GM21529 (cell line): ENCODE data around the gene DSTYK.
A peak's percentile ranks its signal among the peaks of the same experiment; 100 is the strongest.
"Not testable (repeated sequence)": the region's sequence is repeated elsewhere in the genome, so short reads cannot be mapped to it uniquely, and the experiment has no call there.

Experiments used
- ATAC-seq: cut with Tn5 transposase; IDR thresholded peaks from one replicate; pipeline ENCODE4 v1.9.1; 2021; ENCODE audit not compliant: unreplicated experiment

The DSTYK gene

DNA sequence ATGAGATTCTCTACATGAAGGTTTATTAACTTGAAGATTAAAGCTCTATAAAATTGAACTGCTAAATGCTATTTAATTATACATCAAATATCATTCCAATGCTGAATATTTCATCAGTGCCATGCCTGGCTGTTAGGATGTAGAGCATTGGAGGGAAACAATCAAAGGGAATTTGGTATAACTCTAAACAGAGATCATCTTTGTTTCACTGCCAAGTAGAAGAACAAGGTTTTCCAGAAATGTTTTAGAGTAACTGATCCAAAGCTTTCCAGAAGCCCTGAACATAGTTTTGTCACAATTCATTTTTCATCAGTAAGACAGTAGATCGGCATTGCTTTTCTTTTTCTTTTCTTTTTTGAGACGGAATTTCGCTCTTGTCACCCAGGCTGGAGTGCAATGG, 5.9 kb upstream of the DSTYK start:
- no peak for ATAC-seq

DNA sequence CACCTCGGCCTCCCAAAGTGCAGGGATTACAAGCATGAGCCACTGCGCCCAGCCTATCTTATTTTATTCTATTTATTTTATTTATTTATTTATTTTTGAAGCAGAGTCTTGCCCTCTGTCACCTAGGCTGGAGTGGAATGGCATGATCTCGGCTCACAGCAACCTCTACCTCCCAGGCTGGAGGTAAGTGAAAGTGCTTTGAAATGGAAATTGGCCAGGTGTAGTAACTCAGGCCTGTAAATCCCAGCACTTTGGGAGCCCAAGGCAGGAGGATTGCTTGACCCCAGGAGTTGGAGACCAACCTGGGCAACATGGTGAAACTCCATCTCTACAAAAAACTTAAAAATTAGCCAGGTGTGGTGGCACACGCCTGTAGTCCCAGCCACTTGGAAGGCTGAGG, 5.1 kb upstream of the DSTYK start:
- ATAC-seq = no peak

DNA sequence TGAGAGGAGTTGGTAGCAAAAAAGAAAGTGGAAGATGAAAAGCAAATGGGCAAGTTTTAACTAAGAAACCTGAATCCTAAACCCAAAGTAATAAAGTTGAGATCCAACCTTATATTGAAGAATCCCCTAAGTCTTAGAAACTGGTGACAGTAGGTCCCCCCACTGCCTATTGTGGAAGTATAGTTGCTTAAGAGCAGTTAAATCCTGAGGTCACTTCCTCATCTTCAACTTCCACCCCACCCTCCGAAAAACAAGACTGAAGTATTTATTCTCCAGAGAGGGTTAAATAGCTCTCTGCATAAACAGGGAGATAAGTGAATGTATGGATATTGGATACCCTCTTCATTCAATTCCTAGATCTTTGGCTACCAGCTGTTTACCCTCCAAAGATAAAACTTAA, 3.3 kb upstream of the DSTYK start:
- ATAC-seq = no peak

DNA sequence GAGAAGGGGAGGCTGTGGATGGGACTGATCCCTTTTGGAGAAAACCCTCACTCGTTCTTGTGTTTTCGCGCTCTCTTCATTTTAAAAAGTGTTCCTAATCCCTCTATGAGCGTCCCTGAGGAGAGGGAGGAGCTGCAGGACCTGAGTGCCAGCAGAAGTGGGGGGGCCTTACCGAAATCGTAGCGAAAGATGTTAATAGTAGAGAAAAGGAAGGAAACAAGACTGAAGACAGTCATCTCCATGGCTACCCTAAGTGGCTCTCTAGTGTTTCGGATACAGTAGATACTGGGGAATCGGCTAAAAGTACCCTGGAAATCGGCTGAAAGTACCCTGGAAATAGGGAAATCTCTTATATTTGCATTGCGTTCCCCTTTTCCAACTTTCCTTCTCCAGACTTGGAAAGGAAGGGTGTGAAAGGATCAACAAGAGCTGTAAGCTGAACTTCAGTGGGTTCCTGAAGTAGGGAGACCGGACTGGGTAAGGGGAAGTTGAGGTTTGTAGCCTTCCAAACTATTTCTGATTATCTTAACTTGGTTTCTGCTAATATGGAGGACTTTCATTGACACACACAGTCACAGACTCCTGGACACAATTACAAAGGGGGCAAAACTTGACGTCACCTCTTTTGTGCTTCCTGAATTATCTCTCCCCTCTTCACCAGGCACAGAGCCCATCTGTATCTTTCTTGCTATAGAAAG, 486 bp upstream of the DSTYK start:
- ATAC-seq = peak; percentile 28

DNA sequence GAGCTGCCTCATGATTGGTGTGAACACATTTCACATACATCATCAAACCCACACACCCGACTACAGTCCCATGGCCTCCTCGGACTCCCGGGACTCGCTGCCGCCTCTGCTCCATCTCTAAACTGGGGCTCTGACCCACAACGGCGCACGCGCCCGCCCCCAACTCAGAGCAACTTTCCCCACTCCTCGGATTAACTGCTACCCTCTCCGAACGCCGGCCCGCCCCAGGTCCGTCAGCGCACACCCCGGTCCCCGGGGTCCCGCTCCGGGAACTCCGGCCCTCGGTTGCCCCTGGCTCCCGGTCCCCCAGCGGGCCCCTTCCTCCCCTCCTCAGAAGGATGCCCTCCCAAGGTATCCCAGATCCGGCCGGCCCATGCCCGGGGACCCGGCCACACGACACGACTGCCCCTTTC, 740 bp downstream of the DSTYK start:
- ATAC-seq = peak; percentile 24

DNA sequence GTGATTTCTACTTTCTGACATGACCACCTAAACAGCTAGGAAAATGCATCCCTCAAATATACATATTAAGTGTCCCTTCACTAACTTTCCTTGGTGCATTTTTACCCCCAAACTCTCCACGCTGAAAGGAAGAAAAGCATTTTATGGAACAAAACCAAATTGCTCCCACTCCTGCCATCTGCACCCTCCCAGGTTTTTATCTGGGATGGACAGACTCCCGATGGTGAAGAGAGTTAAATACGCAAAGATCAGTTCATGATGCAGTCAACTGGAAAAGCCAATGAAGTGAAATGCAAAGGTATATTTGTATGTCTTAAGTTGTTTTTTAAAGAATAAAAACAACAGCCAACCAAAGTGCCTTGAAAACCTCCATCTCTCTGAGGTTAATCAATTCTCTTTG, 2.7 kb downstream of the DSTYK start:
- no peak for ATAC-seq

DNA sequence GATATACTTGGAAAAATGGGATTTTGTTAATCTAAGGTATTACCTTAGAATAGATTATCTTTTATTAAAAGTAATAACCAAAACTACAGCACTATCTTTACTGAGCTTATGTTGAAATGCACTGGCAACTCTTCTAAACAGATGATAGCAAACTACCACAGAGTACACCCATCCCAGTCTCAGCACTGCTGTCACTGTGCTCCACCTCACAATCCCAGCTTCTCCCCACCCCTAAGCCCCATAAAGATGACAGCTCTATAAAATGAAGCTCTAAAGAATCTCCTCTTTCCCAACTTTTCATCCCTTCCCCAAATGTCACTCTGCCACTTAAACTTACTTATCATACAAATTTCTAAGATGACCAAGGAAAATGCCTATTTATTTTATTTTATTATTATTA, 6.4 kb downstream of the DSTYK start:
- no peak for ATAC-seq

DNA sequence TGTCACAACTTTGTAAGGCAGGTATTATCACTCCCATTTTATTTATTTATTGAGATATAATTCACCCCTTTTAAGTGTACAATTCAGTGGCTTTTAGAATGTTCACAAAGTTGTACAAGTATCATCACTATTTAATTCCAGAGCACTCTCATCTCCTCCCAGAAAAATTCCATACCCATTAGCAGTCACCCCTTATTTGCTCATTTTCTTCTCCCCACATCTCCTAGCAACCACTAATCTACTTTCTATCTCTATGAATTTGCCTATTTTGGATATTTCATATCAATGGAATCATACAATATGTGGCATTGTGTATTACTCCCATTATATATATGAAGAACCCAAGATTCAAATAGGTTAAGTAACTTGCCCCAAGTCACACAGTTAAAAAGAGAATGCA, 7.0 kb downstream of the DSTYK start:
- no peak for ATAC-seq

DNA sequence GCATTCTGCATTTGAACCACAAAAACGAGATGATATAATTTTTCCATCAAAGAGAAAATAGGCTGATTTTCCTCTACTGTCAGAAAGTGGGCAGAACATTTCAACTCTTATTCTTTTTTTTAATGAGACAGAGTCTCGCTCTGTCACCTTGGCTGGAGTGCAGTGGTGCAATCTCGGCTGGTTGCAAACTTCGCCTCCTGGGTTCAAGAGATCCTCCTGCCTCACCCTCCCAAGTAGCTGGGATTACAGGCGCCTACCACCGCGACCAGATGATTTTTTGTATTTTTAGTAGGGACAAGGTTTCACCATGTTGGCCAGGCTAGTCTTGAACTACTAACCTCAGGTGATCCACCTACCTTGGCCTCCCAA, 11.6 kb downstream of the DSTYK start:
- no peak for ATAC-seq

DNA sequence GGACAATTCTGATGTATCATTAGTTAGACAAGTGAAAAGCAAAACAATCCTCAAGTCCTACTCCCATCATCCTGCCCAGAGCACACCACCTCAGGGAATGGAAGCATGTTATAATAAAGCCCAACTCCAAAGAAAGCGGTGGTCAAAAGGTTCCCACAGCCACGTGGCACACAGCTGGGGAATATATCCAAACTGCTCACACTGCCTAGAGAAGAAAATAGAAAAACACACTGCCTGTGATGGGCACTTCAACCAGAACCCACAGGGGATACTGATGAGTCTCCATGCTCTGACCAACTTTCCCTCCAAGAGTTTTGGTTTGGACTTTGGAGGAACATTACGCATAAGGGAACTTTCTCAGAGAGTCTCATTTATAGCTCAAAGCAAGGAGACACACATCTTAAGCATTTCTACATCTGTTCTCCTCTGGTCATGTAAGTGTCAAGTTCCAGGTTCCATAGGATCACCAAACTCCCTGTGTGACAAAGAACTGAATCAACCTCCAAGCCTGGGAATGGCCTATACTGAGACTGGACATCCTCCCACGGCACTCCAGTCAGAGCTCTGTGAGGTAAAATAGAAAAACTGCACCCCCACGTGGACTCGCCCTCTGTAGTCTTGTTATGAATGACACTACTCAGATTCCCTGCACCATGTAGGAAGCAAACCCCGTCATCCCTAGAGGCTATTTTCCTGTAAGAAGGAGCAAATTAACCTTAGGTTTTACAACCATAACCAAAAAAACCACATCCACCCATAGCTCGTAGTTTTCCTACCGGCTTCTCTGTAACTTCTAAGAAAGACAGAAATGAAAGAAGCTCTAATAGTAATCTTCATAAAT, 12.2 kb downstream of the DSTYK start:
- no peak for ATAC-seq

DNA sequence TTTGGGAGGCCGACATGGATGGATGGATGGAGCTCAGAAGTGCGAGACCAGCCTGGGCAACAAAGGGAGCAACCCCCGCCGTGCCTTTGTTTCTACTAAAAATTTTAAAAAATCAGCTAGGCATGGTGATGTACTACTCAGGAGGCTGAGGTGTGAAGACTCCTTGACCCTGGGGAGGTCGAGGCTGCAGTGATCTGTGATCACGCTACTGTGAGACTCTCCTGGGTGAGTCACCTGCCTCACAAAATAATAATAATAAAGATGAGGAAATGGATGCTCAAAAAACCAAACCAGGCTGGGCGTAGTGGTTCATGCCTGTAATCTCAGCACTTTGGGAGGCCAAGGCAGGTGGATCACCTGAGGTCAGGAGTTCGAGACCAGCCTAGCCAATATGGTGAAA, 19.2 kb downstream of the DSTYK start:
- ATAC-seq = no peak

DNA sequence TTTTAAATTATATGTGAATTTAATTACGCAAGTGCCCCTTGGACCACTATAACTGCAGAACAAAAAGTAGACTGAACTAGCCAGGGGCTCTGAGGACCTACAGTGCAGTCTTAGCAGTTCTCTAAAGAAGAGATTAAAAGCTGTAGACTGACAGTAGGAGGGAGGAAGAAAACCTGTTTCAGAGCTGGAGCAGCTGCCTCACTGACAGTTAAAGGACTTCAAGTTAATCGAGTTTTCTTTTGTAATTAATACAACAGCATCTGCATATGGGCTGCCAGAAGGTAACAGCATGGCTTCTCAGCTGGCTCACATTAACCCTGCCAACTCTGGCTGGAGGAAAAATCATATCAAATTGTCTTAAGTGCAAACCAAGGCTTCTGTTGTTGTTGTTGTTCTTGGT, 19.9 kb downstream of the DSTYK start:
- ATAC-seq = no peak

DNA sequence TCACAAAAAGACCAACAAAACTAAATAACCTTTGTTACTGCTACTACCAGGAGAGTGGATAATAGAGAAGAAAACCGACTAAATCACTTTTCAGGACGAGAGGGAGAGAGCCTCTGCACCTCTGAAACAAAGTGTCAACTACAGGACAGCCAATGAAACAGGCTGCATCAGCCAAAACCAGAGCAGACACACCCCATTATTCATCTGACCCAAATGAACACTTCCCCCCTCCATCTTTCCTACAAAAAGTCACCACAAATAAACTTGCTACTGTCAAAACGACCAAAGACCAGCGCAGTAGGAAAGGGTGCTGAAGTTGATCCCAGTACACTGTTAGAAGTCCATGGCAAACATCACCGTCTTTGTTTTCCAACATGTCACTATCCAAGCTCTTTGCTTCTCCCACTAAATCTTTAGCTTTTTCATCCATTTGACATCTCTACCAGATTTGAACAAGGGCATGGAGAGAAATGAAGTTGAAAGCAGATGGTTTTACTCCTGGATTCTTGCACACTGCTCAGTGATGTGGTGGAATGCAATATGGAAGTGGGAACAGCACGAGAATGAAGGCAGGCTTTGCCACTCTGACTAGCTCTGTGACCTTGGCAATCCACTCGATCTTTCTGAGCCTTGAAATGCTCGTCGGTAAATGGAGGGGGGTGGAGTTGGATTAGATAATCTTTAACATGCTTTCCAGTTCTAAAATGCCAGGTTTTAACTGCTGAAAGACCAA, 20.5 kb downstream of the DSTYK start:
- ATAC-seq = no peak

DNA sequence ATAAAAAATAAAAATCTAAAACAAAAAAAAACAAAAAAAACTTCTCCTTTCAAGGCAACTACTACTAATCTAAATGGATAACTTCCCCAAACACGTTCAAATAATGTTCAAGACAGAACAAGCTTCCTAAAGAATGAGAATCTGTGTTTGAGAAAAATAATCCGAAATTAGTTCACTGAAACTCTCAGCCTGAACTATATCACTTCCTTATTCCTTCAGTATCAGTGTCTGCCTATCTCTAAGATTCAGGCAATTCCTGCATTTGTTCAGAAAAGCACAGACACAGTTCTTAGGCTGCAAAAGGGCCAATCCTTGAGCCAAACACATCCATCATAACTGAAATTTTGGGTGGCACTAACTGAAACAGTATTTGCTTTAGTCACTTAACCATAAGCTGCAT, 22.4 kb downstream of the DSTYK start:
- no peak for ATAC-seq

DNA sequence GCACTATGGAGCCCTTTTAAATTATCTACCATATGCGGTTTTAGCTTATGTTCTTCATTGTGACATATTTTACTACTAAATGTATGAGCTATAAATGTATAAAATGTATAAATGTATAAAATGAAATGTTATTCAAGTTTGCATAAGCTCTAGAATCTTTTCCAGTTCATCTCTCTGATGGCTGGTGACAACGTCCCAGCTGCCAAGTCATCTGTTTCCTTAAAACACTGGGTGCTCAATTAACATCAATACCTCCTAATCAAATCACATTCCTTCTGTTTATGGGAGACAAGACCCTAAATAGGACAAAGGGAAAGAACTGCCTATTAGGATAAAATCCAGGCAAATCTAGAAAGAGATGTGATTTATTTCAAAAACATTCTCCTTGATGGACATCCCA, 22.9 kb downstream of the DSTYK start:
- ATAC-seq = no peak

DNA sequence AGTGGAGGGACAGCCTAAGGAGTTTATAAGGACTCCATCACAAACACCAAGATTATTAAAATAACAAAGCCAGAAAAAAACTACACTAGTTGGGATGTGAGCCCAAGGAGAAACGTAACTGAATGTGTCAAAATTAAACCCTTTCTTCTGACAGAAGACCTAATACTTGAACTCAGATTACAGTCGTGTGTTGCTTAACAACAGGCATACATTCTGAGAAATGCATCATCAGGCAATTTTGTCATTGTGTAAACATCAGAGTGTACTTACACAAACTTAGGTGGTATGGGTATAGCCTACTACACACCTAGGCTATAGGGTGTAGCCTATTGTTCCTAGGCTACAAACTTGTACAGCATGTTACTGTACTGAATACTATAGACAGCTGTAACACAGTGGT, 23.4 kb downstream of the DSTYK start:
- ATAC-seq = no peak

DNA sequence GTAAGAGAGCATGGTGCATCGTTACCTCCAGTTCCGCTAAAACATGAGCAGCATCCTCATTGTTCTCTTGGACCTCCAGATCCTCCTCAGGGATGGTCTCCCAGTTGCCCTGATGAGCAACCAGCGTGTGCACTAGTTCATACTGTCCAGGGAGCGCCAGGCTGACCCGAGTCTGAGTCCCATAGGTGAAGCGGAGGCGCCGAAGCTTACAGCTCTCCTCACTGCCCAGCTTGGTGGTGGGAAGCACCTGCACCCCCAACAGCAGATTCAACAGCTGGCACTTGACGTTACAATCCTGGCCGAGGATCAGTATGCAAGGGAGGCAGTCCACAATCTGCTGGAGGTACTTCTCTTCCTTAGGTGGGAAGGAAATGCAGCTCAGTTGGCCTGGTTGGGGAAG, 24.1 kb downstream of the DSTYK start:
- ATAC-seq = no peak

DNA sequence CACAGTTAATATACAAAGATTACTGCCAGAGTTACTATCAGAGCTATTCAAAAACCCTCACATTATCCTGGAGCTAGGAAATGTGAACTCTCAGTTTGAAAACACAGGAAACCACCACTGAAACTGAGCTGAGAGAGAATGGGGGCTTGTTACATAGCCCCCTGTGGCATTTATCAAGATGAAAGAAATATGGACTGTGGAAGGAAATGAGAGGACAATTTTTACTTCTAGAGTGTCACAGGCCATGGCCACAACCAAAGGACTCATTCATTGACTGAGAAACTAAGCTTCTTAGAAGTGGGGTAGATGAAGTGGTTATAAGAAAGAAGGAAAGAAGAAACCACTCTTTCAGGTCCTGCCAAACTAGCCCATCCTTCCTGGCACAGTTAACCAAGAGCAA, 25.3 kb downstream of the DSTYK start:
- no peak for ATAC-seq

DNA sequence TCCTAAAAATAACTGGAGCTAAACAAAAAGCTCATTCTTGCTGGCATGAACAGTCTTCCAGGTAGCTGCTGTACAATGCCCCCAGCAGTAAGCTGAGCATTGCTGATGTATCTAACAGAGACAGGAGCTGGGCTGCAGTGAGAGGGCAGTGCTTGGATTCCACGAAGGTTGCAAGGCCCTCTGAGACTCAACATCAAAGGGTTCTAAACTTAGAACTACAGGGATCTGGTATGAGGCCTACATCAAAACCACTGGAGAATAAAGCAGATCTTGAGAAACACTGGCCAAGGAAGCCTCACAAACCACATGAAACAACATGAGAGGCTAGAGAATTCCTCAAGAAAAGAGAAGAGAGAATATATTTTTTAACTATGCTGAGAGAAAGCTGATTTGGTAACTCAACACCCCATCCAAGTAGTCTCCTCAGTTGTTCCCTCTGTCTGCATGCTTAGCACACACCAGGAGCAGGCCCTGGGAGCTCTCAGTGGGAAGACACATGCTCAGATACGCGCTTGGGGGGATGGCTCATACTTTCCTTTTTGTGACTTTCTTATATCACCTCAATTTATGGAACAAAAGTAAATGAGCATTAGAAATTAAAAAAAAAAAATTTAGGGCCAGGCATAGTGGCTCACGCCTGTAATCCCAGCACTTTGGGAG, 27.7 kb downstream of the DSTYK start:
- ATAC-seq = no peak

DNA sequence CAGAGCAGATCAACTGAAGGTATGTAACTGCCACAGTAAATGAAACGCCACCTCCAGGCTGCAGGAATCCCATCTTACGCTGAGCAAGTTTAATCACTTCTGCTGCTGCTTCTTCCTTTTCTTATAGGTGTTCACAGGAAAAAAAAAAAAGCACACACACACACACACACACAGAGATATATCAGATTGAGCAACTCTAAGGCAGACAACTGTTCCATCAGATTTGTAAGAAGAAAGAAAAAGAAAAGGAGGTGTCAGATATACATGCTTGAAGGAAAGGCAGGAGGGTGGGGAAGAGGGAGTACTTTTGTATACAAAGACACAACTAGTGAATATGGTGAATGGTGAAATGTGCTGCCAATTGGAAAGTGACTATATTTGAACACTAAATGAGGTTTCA, 28.6 kb downstream of the DSTYK start:
- no peak for ATAC-seq

DNA sequence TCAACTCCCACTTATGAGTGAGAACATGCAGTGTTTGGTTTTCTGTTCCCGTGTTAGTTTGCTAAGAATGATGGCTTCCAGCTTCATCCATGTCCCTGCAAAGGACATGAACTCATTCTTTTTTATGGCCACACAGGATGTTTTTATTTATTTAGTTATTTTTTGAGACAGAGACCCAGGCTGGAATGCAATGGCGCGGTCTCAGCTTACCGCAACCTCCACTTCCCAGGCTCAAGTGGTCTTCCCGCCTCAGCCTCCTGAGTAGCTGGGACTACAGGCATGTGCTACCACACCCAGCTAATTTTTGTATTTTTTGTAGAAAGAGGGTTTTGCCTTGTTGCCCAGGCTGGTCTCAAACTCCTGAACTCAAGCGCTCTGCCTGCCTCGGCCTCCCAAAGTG, 31.2 kb downstream of the DSTYK start:
- ATAC-seq = not testable (repeated sequence)

DNA sequence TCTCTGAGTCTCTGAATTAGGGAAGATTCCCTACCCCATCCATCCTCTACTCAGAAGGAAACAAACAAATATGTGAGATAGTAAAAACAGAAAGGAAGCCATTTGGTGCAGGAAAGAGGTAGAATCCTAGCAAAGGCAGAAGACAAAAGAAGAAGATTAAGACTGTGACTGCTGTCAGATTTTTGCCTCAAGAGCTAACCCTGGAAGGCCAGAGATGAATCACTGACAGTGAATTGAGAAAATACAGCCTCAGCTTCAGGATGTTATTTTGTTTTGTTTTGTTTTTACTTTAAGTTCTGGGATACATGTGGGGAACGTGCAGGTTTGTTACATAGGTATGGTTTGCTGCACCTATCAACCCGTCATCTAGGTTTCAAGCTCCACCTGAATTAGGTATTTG, 31.7 kb downstream of the DSTYK start:
- no peak for ATAC-seq
